ENCODE results near the gene GPATCH1.
A peak's percentile ranks its signal among the peaks of the same experiment; 100 is the strongest.

GPATCH1 gene

DNA sequence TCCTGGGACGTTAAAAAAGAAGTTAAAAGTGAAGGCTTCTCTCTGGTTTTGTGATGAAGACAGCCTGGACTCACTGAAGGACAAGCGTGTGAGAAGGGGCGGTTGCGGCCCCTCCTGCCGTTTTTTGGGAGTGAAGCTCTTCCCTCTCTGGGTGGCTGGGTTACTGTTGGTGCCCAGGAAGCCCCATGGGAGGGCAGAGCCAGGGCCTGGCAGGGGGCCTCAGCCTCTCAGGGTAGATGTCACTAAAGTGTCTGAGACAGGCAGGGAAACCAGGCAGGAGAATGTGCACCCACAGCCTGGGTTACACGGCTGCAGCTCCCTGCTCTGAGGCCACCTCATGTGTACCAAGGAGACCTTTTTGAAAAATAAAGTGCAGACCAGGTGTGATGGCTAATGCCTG, 49.5 kb downstream of the GPATCH1 start:
- POLR2A ChIA-PET, result interaction anchor here (1.4 kb wide), 1 partner anchor 54 kb away, joined by 3 read pairs; no protein-coding TSS in a partner anchor
- CTCF ChIA-PET, result interaction anchor here (0.6 to 15.4 kb wide), 4 partner anchors 11 to 154 kb away, joined by 4 to 335 read pairs (median 138); partner anchors contain the start of genes CEP89 and FAAP24

DNA sequence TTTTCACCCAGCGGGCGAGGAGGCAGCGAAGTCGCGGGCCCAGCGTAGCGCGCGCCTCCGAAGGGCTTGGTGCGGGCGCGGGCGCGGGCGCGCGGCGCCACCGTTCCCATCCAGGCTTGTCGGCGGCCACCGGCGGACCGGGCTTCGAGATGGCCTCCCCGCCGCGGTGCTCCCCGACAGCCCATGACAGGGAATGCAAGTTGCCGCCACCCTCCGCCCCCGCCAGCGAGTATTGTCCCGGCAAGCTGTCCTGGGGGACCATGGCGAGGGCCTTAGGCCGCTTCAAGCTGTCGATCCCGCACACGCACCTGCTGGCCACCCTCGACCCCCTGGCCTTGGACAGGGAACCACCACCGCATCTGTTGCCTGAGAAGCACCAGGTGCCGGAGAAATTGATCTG, 51.0 kb downstream of the GPATCH1 start, which contains the start of gene WDR88:
WDR88 (plus strand) TSS at position 94 of the 400 bp plus-strand sequence; CDS start at position 150, 56 bp downstream.
- TF ChIP-seq ZNF157 (tag by site-specific recombination; IDR thresholded peaks at IDR 0.05) (no peak), ZNF529 (tag by site-specific recombination; IDR thresholded peaks at IDR 0.05; ENCODE audit: insufficient replicate concordance) (no peak), ZNF132 (tag by site-specific recombination; IDR thresholded peaks at IDR 0.05; ENCODE audit: borderline replicate concordance) (no peak)
- ChIA-PET POLR2A (interaction anchor here (1.2 kb wide), 1 partner anchor 45 kb away, joined by 4 read pairs; no protein-coding TSS in a partner anchor), CTCF (interaction anchor here (0.6 to 15.4 kb wide), 3 partner anchors 12 to 54 kb away, joined by 4 to 271 read pairs (median 6); no protein-coding TSS in a partner anchor)
- Histone ChIP-seq H3K27ac (ENCODE audit: extremely low read depth, low read depth, low read length) (no peak within 1 kb of the TSS), H3K9me3 (ENCODE audit: control insufficient read depth, insufficient read depth, low read depth, low read length) (no peaks in the 10 kb centered on the region), H3K4me1 (ENCODE audit: control insufficient read depth, insufficient read depth, low read length) (peaks cover 9% of the 10 kb centered on the region), H3K36me3 (ENCODE audit: control insufficient read depth in 2 of 2, insufficient read depth in 1 of 2, low read length in 2 of 2) (peaks cover 21 to 56% of the 10 kb centered on the region in 2 experiments), H3K4me3 (ENCODE audit: low read depth, low read length) (no peak within 1 kb of the TSS)

More for the DNA sequence above, 49.5 kb downstream of the GPATCH1 start:
- Histone ChIP-seq H3K4me3 (ENCODE audit: low read depth, low read length) (no peak overlapping the region), H3K36me3 (ENCODE audit: control insufficient read depth in 2 of 2, insufficient read depth in 1 of 2, low read length in 2 of 2) (peaks cover 32 to 71% of the 10 kb centered on the region in 2 experiments), H3K9me3 (ENCODE audit: control insufficient read depth, insufficient read depth, low read depth, low read length) (no peaks in the 10 kb centered on the region), H3K27ac (ENCODE audit: extremely low read depth, low read depth, low read length) (no peak overlapping the region), H3K4me1 (ENCODE audit: control insufficient read depth, insufficient read depth, low read length) (peaks cover 13% of the 10 kb centered on the region)
- TF ChIP-seq HOXA7 (CRISPR knock-in tag; IDR thresholded peaks at IDR 0.05; ENCODE audit: borderline replicate concordance) (no peak), ZIC2 (tag by site-specific recombination; IDR thresholded peaks at IDR 0.05) (peak; percentile 74), GLIS1 (tag by site-specific recombination; IDR thresholded peaks at IDR 0.05) (0 out of 2 replicates have a peak, but pooled peaks have one; percentile 13)

DNA sequence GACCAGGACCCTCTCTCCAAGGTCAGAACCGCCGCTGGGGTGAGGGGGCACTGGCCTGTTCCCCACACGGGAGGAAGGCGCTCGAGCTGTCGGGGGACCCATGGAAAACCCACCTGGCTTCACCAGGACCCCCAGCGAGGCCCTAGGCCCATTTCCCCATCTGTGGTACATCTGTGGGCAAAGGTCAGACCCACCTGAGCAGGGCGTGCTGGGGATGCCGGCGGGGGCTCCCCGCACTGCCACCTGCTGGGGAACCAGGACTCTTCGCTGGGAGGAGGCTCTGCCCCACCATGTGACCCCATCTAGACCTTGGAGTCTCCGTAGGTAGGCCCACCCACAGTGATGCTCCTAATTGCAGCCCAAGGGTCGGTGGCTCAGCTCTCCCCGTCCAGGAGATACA, 51.4 kb downstream of the GPATCH1 start:
- TF ChIP-seq ZNF76 (tag by site-specific recombination; IDR thresholded peaks at IDR 0.05; ENCODE audit: borderline replicate concordance, low read depth) (no peak), ZNF2 (tag by site-specific recombination; IDR thresholded peaks at IDR 0.05) (peak; percentile 77; the same call in 1 of the 2 replicates), ZNF626 (tag by site-specific recombination; IDR thresholded peaks at IDR 0.05) (no peak), ZNF324 (tag by site-specific recombination; IDR thresholded peaks at IDR 0.05) (no peak), ZNF596 (tag by site-specific recombination; IDR thresholded peaks at IDR 0.05) (no peak), RBAK (tag by site-specific recombination; IDR thresholded peaks at IDR 0.05) (no peak), ZNF837 (tag by site-specific recombination; IDR thresholded peaks at IDR 0.05) (no peak), ZNF302 (tag by site-specific recombination; IDR thresholded peaks at IDR 0.05; ENCODE audit: low read depth) (no peak), EGR2 (tag by site-specific recombination; IDR thresholded peaks at IDR 0.05; ENCODE audit: low read depth) (peak; percentile 51), SALL2 (tag by site-specific recombination; IDR thresholded peaks at IDR 0.05; ENCODE audit: borderline replicate concordance) (no peak), ZNF266 (tag by site-specific recombination; IDR thresholded peaks at IDR 0.05; ENCODE audit: low read depth) (no peak), MEIS1 (CRISPR knock-in tag; IDR thresholded peaks at IDR 0.05; ENCODE audit: borderline replicate concordance) (no peak), GLIS2 (tag by site-specific recombination; IDR thresholded peaks at IDR 0.05) (peak; percentile 67), ZFHX2 (tag by site-specific recombination; conservative IDR thresholded peaks at IDR 0.05) (0 out of 2 replicates have a peak, but pooled peaks have one; percentile 12), ZNF560 (tag by site-specific recombination; IDR thresholded peaks at IDR 0.05; ENCODE audit: borderline replicate concordance) (no peak)
- TF ChIP-seq, protein P1, sequence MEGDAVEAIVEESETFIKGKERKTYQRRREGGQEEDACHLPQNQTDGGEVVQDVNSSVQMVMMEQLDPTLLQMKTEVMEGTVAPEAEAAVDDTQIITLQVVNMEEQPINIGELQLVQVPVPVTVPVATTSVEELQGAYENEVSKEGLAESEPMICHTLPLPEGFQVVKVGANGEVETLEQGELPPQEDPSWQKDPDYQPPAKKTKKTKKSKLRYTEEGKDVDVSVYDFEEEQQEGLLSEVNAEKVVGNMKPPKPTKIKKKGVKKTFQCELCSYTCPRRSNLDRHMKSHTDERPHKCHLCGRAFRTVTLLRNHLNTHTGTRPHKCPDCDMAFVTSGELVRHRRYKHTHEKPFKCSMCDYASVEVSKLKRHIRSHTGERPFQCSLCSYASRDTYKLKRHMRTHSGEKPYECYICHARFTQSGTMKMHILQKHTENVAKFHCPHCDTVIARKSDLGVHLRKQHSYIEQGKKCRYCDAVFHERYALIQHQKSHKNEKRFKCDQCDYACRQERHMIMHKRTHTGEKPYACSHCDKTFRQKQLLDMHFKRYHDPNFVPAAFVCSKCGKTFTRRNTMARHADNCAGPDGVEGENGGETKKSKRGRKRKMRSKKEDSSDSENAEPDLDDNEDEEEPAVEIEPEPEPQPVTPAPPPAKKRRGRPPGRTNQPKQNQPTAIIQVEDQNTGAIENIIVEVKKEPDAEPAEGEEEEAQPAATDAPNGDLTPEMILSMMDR (tag by site-specific recombination; IDR thresholded peaks at IDR 0.05), result peak; percentile 61
- Histone ChIP-seq H3K27ac (ENCODE audit: extremely low read depth, low read depth, low read length) (no peak overlapping the region), H3K36me3 (ENCODE audit: control insufficient read depth in 2 of 2, insufficient read depth in 1 of 2, low read length in 2 of 2) (peaks cover 20 to 52% of the 10 kb centered on the region in 2 experiments), H3K4me3 (ENCODE audit: low read depth, low read length) (no peak overlapping the region), H3K4me1 (ENCODE audit: control insufficient read depth, insufficient read depth, low read length) (peaks cover 9% of the 10 kb centered on the region), H3K9me3 (ENCODE audit: control insufficient read depth, insufficient read depth, low read depth, low read length) (no peaks in the 10 kb centered on the region)
- POLR2A ChIA-PET, result no interaction called here
- CTCF ChIA-PET, result interaction anchor here (0.6 to 15.4 kb wide), 6 partner anchors 8 to 91 kb away, joined by 3 to 271 read pairs (median 6); no protein-coding TSS in a partner anchor
